NOMO-1 (cell line): ENCODE data around the gene NUBPL.
"Not testable (repeated sequence)": the region's sequence is repeated elsewhere in the genome, so short reads cannot be mapped to it uniquely, and the experiment has no call there.

Source experiments
- DNase-seq, 2 experiments: peaks; one replicate each; lab custom pipeline; 2025; ENCODE audit not compliant: unreplicated experiment in 2 of 2; lab: John Stamatoyannopoulos, UW

The NUBPL gene

GRCh38 chr14:31718985-31719384 is 157.8 kb downstream of the NUBPL start:
- DNase-seq = no peak

- no peak for DNase-seq
Measured at GRCh38 chr14:31726337-31726736, 165.1 kb downstream of the NUBPL start.

GRCh38 chr14:31727797-31728196 is 166.6 kb downstream of the NUBPL start:
- DNase-seq = no peak

- no peak for DNase-seq
Measured at GRCh38 chr14:31740688-31741087, 179.5 kb downstream of the NUBPL start.

- DNase-seq = no peak
Measured at GRCh38 chr14:31745741-31746140, 184.5 kb downstream of the NUBPL start.

- DNase-seq = no peak
Measured at GRCh38 chr14:31746326-31746725, 185.1 kb downstream of the NUBPL start.

- no peak for DNase-seq
Measured at GRCh38 chr14:31749275-31749674, 188.1 kb downstream of the NUBPL start.

- DNase-seq = not testable (repeated sequence)
Measured at GRCh38 chr14:31751047-31751446, 189.8 kb downstream of the NUBPL start.

GRCh38 chr14:31752867-31753661 is 191.9 kb downstream of the NUBPL start:
- no peak for DNase-seq

GRCh38 chr14:31758941-31759340 is 197.7 kb downstream of the NUBPL start:
- DNase-seq = no peak

- DNase-seq = no peak
Measured at GRCh38 chr14:31760277-31760676, 199.1 kb downstream of the NUBPL start.

- DNase-seq = no peak
Measured at GRCh38 chr14:31761325-31761724, 200.1 kb downstream of the NUBPL start.

GRCh38 chr14:31763041-31763440 is 201.8 kb downstream of the NUBPL start:
- DNase-seq = no peak

- DNase-seq = no peak
Measured at GRCh38 chr14:31766315-31766892, 205.2 kb downstream of the NUBPL start.

GRCh38 chr14:31768355-31768754 is 207.2 kb downstream of the NUBPL start:
- no peak for DNase-seq

GRCh38 chr14:31770271-31770670 is 209.1 kb downstream of the NUBPL start:
- peak; percentile 2 to 80 for DNase-seq

GRCh38 chr14:31774567-31774966 is 213.4 kb downstream of the NUBPL start:
- DNase-seq = no peak

GRCh38 chr14:31777312-31777711 is 216.1 kb downstream of the NUBPL start:
- no peak for DNase-seq

GRCh38 chr14:31781578-31781977 is 220.4 kb downstream of the NUBPL start:
- no peak for DNase-seq

GRCh38 chr14:31785574-31785973 is 224.4 kb downstream of the NUBPL start:
- DNase-seq = no peak

GRCh38 chr14:31787377-31787776 is 226.2 kb downstream of the NUBPL start:
- no peak for DNase-seq

GRCh38 chr14:31788340-31788739 is 227.1 kb downstream of the NUBPL start:
- DNase-seq = no peak
